Dedifferentiated amniotic fluid mesenchymal stem cell (primary cell): ENCODE measurements around the gene CRYAA.

Experiments used
- DNase-seq: peaks from one replicate; pipeline ENCODE4 v3.0.0-alpha.2; 2016; ENCODE audit errors: extremely low spot score

The CRYAA gene

GRCh38 chr21:43203591-43203990 is 34.8 kb downstream of the CRYAA start:
- DNase-seq = no peak

DNA sequence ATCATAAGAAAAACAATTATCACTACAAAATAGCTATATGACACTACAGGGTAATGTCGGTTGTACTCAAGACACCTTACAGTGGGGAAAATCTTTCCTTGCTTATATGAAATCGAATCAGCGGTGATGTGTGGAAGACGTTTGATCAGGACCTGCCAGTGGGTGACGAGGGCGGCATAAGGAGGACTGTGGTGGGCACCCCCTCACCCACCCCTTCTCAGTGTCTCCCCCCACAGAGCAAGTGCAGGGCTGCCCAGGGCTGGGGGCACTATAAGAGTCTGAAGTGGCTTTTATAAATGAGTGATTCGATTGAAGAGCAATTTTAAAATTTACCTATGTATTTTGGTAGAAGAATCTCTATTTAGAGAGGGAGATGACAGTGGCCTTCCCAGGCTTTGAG is 35.8 kb downstream of the CRYAA start:
- DNase-seq = no peak

- no peak for DNase-seq
Measured at GRCh38 chr21:43206231-43207042, 37.6 kb downstream of the CRYAA start.

DNA sequence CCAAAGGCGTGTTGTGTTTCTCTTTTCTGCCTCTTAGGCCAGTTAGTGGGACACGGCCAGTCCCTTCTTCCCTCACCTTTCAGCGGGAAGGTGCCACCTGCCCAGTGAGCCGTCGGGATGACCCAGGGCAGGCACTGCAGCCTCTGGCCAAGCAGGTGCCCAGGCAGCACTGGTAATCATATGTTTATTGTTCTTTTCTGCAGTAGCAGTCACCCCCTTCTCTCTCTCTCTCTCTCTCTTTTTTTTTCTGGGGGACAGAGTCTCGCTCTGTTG is 38.2 kb downstream of the CRYAA start:
- no peak for DNase-seq

- DNase-seq = no peak
Measured at GRCh38 chr21:43207868-43208267, 39.1 kb downstream of the CRYAA start.

- no peak for DNase-seq
Measured at GRCh38 chr21:43208561-43209332, 39.9 kb downstream of the CRYAA start.

GRCh38 chr21:43209575-43210453 is 41.0 kb downstream of the CRYAA start:
- no peak for DNase-seq

DNA sequence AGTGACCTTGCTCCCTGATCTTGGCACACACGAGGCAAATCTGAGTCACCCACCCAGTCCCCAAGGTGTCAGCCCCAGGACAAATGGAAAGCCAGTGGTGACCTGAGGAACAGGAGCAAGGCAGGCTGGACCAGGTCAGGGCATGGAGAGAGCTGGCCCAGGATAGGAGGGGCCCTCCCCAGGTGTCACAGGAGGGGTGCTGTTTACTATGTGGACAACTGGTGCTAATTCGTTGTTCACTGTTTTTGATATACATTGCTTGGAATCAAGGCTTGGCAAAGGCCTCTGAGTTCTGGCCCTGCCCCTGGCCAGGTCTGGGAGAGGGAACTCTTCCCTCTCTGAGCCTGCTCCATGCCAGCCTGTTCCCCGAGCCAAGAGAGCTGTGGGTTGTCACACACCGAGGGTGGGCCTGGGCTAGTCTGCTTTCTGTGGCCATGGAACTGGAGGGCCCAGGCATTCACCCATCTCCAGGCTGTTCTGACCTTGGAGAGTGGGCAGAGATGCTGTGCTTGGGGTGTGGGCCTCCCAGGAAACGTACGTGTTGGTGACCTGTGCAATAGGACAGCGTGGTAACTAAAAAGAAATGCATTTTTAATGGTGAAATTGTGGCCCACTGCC is 41.8 kb downstream of the CRYAA start:
- no peak for DNase-seq

GRCh38 chr21:43211072-43211759 is 42.4 kb downstream of the CRYAA start:
- no peak for DNase-seq

DNA sequence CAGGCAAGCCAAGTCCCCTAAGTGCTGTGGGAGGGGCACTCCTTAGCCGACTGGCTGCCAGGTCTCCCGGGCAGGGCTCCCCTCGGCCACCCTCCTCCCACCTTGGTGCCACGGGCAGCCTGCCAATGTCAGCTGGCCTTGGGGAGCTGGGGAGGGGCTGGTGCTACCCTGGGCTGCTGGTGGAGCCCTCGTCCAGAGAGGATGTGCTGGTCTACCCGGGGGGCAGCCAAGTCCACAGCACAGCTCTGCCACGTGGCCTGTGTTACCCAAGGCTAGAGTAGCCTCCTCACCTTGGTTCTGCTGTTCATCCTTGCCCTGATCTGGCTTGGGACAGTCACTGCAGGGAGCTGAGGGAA is 42.9 kb downstream of the CRYAA start:
- no peak for DNase-seq
